GM19240 (cell line): ENCODE results near the gene PTPN23.

Source experiments
- DNase-seq: peaks from one replicate; pipeline ENCODE4 v3.0.0; 2011; ENCODE audit warnings: low spot score; ENCODE audit not compliant: insufficient read length

Gene PTPN23

GRCh38 chr3:47405820-47406761, 25.3 kb downstream of the PTPN23 start:
- no peak for DNase-seq

- no peak for DNase-seq
These were observed 25.9 kb downstream of the PTPN23 start for GRCh38 chr3:47406762-47407149.

GRCh38 chr3:47407237-47407636, 26.4 kb downstream of the PTPN23 start:
- no peak for DNase-seq

GRCh38 chr3:47407896-47408838, 27.3 kb downstream of the PTPN23 start:
- no peak for DNase-seq

DNA sequence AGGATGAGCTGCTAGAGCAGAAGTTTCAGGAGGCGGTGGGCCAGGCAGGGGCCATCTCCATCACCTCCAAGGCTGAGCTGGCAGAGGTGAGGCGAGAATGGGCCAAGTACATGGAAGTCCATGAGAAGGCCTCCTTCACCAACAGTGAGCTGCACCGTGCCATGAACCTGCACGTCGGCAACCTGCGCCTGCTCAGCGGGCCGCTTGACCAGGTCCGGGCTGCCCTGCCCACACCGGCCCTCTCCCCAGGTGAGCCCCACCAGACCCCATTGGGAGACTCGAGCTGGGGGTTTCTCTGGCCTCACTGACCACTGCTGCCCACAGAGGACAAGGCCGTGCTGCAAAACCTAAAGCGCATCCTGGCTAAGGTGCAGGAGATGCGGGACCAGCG, 28.0 kb downstream of the PTPN23 start:
- DNase-seq = no peak

DNA sequence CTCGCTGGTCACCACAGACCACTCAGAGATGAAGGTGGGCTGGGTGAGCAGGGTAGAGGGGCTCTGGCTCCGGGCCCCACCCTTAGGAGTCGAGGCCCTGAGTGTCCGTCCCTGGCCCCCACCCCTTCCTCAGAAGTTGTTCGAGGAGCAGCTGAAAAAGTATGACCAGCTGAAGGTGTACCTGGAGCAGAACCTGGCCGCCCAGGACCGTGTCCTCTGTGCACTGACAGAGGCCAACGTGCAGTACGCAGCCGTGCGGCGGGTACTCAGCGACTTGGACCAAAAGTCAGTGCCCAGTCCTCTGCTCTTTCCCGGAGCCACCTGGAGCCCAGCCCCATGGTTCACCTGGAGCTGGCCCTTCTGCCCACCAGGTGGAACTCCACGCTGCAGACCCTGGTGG, 28.5 kb downstream of the PTPN23 start:
- DNase-seq = no peak

- no peak for DNase-seq
These were observed 29.0 kb downstream of the PTPN23 start for GRCh38 chr3:47409688-47410416.

DNA sequence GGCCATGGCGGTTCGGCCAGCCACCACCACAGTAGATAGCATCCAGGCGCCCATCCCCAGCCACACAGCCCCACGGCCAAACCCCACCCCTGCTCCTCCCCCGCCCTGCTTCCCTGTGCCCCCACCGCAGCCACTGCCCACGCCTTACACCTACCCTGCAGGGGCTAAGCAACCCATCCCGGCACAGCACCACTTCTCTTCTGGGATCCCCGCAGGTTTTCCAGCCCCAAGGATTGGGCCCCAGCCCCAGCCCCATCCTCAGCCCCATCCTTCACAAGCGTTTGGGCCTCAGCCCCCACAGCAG, 29.5 kb downstream of the PTPN23 start:
- no peak for DNase-seq

DNA sequence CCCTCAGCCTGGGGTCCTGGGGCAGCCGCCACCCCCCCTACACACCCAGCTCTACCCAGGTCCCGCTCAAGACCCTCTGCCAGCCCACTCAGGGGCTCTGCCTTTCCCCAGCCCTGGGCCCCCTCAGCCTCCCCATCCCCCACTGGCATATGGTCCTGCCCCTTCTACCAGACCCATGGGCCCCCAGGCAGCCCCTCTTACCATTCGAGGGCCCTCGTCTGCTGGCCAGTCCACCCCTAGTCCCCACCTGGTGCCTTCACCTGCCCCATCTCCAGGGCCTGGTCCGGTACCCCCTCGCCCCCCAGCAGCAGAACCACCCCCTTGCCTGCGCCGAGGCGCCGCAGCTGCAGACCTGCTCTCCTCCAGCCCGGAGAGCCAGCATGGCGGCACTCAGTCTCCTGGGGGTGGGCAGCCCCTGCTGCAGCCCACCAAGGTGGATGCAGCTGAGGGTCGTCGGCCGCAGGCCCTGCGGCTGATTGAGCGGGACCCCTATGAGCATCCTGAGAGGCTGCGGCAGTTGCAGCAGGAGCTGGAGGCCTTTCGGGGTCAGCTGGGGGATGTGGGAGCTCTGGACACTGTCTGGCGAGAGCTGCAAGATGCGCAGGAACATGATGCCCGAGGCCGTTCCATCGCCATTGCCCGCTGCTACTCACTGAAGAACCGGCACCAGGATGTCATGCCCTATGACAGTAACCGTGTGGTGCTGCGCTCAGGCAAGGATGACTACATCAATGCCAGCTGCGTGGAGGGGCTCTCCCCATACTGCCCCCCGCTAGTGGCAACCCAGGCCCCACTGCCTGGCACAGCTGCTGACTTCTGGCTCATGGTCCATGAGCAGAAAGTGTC, 30.2 kb downstream of the PTPN23 start:
- DNase-seq = no peak

- no peak for DNase-seq
These were observed 31.1 kb downstream of the PTPN23 start for GRCh38 chr3:47411696-47412452.

DNA sequence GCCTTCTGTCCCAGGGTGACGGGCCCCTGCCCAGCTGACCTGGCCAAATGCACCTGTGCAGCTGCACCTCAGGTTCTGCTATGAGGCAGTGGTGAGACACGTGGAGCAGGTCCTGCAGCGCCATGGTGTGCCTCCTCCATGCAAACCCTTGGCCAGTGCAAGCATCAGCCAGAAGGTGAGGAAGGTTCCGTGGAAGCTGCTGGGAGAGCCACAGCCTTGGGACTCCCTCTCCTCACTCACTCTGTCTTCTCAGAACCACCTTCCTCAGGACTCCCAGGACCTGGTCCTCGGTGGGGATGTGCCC, 31.6 kb downstream of the PTPN23 start:
- DNase-seq = no peak

DNA sequence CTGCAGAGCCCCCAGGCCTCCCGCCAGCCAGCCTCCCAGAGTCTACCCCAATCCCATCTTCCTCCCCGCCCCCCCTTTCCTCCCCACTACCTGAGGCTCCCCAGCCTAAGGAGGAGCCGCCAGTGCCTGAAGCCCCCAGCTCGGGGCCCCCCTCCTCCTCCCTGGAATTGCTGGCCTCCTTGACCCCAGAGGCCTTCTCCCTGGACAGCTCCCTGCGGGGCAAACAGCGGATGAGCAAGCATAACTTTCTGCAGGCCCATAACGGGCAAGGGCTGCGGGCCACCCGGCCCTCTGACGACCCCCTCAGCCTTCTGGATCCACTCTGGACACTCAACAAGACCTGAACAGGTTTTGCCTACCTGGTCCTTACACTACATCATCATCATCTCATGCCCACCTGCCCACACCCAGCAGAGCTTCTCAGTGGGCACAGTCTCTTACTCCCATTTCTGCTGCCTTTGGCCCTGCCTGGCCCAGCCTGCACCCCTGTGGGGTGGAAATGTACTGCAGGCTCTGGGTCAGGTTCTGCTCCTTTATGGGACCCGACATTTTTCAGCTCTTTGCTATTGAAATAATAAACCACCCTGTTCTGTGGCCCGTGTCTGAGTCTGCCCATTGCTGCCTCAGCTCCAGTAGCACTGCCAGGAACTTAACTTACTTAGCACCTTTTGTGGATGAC, 32.2 kb downstream of the PTPN23 start:
- DNase-seq = no peak

DNA sequence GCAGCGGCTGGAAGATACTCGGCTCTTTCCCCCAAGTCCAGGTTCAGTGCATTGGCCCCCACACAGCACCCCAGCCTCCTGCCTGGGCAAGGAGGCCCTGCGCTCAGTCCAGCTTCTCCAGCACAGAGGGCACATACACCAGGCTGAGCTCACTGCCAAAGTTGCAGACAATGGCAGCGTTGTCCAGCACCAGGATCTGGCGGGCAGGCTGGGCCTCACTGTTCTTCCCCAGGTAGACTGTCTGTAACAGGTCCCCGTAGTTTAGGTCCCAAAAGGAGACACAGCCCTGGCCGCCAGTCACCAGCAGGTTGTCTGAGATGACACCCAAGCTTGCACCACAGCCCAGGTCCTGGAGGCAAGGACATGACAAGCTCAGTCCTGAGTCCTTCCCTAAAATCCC, 32.9 kb downstream of the PTPN23 start:
- DNase-seq = no peak

DNA sequence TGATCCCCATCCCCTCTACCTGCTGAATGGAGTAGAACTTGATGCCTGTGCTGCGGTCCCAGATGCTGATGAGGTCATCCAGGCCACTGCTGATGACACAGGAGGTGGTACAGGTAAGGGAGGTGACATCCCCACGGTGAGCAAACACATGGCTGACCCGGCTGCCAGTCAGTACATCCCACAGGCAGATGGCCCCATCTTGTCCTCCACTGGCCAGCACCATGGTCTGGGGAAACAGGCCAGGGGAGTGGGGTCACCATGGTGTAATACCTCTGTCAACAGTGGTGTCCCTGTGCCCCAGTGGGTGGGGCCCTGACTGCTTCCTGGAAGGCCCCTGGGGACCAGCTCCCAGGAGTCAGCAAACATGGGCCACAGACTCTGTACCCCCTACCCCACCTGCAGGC, 33.3 kb downstream of the PTPN23 start:
- no peak for DNase-seq

DNA sequence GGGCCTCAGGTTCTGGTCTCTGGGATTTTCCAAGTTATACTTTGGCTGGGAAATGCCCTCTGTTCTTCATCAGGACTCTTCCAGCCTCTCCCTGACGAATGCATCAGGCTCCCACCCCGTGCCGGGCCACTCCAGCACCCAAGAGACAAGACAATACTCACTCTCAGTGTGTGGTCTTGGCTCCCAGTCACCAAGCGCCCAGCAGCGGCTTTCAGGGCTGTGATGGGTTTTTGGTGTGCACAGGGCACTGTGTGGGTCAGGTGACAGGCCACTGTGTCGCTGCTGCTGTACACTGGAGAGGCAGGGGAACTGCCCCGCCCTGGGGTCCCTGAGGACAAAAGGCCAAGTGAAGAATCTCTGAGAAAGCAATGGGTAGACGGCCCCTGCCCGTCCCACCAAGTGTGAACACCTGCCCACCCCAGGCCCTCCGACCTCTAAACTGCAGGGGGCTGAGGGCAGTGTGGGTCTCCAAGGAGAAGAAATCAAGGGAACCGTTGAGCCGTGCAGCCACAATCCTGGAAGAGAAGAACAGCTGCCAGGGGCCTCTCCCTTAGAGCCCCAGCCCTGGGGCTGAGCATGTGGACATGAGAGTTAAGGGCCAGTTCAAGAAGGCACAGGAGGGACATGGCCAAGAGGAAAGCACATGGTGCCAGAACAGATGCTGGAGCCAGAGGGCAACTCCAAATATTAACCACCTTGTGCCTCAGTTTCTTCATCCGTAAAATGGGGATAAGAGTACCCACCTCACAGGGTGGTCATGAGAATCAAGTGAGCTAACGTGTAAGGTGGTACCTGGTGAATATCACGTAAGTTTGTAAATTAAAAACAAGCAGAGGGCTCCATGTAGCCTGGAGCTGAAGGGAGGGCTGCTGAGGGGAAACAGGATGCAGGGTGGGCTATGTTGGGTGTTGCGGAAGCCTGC, 34.1 kb downstream of the PTPN23 start:
- no peak for DNase-seq

- no peak for DNase-seq
These were observed 35.2 kb downstream of the PTPN23 start for GRCh38 chr3:47416041-47416440.

GRCh38 chr3:47418167-47419082, 37.6 kb downstream of the PTPN23 start:
- no peak for DNase-seq
